Kidney epithelial cell (primary cell): ENCODE data around the gene SEC11A. TPM values are rescaled to one million over a fixed set of nuclear protein-coding genes. Genes with fewer than 3 reads are reported as not detected.

Experiments used
- DNase-seq: peaks from one replicate; pipeline ENCODE4 v3.0.0-alpha.2; 2010; ENCODE audit warnings: low read depth
- H3K27me3 ChIP-seq: 2 replicates; pipeline ENCODE4 v1.6.0; 2011; ENCODE audit warnings: low read length; ENCODE audit not compliant: control insufficient read depth, insufficient read depth
- H3K36me3 ChIP-seq: 2 replicates; pipeline ENCODE4 v1.5.1; 2011; ENCODE audit warnings: low read length; ENCODE audit not compliant: control insufficient read depth, insufficient read depth
- H3K4me3 ChIP-seq: 2 replicates; pipeline ENCODE4 v1.5.1; 2011; ENCODE audit warnings: low read depth, mild to moderate bottlenecking, control low read depth, low read length
- total RNA-seq: library from RNA; depleted of rRNA; stranded (reverse); fragments of >200 nt; gene quantifications from 2 replicates; pipeline ENCODE4 v1.2.3, GENCODE V29; 2015
- TF ChIP-seq, protein P1 (sequence below): IDR thresholded peaks from 2 replicates; pipeline ENCODE4 v1.5.1; 2011; ENCODE audit warnings: mild to moderate bottlenecking, moderate library complexity, low read length, control low read depth, inconsistent platforms; ENCODE audit not compliant: insufficient read depth, poor library complexity, severe bottlenecking

Gene SEC11A
- total RNA-seq, 1 donor from 2014 or later: 213 TPM

DNA sequence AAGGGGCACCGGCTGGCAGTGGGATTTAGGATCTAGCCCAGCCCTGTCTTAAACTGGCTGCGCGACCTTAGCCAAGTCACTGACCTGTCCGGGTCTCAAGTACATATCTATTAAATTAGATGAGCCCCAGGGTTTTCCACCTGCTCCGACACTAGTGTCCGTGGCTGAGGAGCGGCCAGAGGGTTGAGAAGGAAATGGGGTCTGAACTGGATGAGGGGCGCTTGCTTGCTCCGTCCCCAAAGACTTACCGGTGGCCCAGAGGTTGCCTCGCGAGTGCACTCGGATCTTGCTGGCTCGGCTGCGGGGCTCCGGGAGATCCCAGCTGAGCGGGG, 58.2 kb downstream of the SEC11A start:
- no peaks in the 10 kb centered on the region for H3K27me3 ChIP-seq
- peak overlapping the region; percentile 47 for H3K4me3 ChIP-seq
- H3K36me3 ChIP-seq: no peaks in the 10 kb centered on the region
- no peak for DNase-seq
- TF ChIP-seq, protein P1, sequence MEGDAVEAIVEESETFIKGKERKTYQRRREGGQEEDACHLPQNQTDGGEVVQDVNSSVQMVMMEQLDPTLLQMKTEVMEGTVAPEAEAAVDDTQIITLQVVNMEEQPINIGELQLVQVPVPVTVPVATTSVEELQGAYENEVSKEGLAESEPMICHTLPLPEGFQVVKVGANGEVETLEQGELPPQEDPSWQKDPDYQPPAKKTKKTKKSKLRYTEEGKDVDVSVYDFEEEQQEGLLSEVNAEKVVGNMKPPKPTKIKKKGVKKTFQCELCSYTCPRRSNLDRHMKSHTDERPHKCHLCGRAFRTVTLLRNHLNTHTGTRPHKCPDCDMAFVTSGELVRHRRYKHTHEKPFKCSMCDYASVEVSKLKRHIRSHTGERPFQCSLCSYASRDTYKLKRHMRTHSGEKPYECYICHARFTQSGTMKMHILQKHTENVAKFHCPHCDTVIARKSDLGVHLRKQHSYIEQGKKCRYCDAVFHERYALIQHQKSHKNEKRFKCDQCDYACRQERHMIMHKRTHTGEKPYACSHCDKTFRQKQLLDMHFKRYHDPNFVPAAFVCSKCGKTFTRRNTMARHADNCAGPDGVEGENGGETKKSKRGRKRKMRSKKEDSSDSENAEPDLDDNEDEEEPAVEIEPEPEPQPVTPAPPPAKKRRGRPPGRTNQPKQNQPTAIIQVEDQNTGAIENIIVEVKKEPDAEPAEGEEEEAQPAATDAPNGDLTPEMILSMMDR: no peak

DNA sequence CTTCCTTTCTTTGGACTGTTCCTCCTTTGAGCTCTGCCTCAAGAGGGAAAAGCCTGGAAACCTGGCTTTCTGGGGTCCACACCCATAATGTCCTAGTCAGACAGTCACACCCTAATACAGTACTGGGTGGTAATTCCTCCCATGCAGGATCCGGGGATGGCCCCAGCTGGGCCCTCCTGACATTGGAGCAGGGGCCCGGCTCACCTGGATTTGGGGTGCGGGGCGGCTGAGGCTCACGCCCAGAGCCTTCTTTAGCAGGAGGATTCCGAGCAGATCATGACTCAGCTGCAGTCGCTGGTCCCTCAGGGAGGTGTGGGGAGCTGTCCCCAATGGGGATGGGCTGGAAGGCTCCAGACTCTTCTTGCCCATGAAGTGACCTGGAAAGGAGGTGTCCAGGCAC, 59.0 kb downstream of the SEC11A start:
- TF ChIP-seq, protein P1: no peak
- Histone ChIP-seq H3K27me3 (no peaks in the 10 kb centered on the region), H3K4me3 (no peak overlapping the region), H3K36me3 (no peaks in the 10 kb centered on the region)
- no peak for DNase-seq

DNA sequence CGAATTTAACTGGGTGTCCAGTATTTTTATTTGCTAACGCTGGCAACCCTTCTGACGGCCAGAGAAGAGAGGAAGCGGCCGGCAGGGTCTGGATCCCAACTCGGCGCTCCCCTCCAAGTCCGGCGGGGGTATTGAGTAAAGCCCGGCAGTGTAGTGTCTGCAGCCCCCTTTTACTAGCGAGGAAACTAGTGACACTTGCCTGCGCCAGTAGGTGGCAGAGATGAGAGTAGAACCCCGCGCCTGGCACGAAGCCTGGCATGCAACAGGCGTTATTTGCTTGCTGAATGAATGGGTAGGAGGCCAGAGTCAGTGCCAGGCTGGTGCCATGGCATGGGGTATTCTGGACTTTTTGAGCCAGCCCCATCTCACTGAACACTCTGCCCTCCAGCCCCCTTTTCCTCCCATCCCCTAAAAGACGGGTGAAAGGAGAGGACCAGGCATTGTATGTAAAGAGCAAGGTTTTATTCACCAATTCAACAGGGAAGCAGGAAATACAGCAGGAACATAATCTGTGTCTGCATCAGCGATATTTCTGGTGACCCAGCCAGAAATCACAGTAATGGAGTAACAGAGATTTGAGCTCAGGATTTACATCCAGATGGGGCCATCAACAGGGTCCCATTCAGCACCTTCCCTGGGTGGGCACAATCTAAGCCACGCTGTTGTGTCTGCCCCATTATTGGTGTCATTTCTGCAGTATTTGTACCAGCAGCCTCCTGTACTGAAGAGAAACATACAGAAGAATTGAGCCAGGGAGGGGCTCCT, 61.1 kb downstream of the SEC11A start:
- Histone ChIP-seq H3K4me3 (peak overlapping the region; percentile 83), H3K36me3 (no peaks in the 10 kb centered on the region), H3K27me3 (no peaks in the 10 kb centered on the region)
- TF ChIP-seq, protein P1: peak; percentile 77
- DNase-seq: no peak

DNA sequence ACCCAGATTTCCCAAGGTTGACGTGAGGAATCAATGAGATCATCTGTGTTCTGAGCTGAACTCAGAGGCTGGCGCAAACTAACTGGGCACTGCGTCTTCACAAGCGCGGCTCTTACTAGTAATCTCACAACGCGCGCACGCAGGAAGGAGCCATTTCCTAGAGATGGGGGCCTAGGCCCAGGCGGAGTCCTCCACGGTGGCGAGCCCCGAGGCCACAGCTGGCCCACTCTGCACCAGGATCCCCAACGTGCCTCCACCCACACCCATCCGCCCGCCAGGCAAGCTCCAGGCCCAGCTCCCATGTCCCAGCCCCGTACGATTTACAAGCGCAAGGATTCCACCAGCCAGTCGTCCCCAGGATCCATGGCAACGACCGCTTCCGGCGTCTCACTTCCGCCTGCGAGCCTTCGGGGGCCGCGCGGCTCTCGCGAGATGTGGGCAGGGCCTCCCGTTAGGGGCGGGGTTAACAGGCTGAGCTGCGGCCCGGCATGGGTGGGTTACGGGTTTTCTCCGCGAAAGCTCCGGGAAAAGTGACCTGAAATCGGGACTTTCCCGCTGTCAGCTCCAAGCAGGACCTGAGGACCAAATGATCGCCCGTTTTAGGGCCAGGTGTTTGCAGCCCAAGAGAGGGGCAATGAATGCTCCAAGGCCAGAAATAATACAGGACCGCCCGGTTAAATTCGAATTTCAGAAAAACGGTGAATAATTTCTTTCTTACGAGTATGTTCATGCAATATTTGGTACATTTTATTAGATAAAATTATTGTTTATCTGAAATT, 61.8 kb downstream of the SEC11A start, which contains the start of gene WDR73:
Gene WDR73 (minus strand): TSS at position 374 of the 779 bp plus-strand sequence. CDS start 9 bp downstream, at position 365.
- TF ChIP-seq, protein P1: no peak
- DNase-seq: peak; percentile 73
- Histone ChIP-seq H3K36me3 (peaks cover 2% of the 10 kb centered on the region), H3K4me3 (peak within 1 kb of the TSS; percentile 83), H3K27me3 (no peaks in the 10 kb centered on the region)

DNA sequence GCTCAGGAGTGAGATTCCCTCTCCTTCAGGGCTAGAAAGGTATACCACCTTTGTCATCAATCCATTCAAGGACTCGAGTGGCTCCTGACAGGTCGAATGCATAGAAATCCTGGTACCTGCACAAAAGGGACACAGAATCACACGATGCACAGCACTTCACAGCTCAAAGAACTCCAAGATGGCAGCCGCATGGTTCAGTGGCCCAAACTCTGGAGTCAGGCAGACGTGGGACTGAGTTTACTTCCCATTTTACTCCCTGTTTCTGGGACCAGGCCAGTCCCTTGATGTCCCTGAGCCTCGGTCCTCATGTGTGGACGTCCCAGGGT, 62.4 kb downstream of the SEC11A start:
- peak overlapping the region; percentile 83 for H3K4me3 ChIP-seq
- peaks cover 3% of the 10 kb centered on the region for H3K36me3 ChIP-seq
- no peaks in the 10 kb centered on the region for H3K27me3 ChIP-seq
- DNase-seq: no peak
- TF ChIP-seq, protein P1: no peak

DNA sequence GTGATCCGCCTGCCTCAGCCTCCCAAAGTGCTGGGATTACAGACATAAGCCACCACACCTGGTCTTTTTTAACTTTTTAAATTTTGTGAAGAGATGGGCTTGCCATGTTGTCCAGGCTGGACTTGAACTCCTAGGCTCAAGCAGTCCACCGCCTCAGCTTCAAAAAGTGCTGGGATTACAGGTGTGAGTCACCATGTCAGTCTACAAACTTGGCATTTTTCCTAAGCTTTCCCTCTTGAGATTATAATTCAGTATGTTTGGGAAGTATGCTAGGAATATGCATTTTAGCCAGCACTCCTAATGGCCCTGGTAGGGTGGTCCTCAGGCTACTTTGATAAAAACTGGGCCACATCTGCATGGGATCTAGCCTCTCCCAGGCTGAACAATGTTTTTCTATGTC, 66.2 kb downstream of the SEC11A start:
- TF ChIP-seq, protein P1: no peak
- Histone ChIP-seq H3K36me3 (peaks cover 4% of the 10 kb centered on the region), H3K27me3 (no peaks in the 10 kb centered on the region), H3K4me3 (no peak overlapping the region)
- no peak for DNase-seq
